Osteoblast (primary cell): Measurements from ENCODE around the gene MDFIC. TPM values are rescaled to one million over a fixed set of nuclear protein-coding genes. Genes with fewer than 3 reads are reported as not detected.

ENCODE experiments used
- DNase-seq: peaks from one replicate; pipeline ENCODE4 v3.0.0; 2011; ENCODE audit warnings: low spot score, mixed read lengths; ENCODE audit not compliant: insufficient read length; ENCODE audit errors: missing footprints
- H2AFZ ChIP-seq: 2 replicates; pipeline ENCODE4 v1.6.0; 2011; ENCODE audit warnings: mild to moderate bottlenecking, low read length
- H3K27ac ChIP-seq: 2 replicates; pipeline ENCODE4 v1.5.1; 2011; ENCODE audit warnings: mild to moderate bottlenecking, low read depth, low read length, moderate library complexity
- H3K27me3 ChIP-seq: 2 replicates; pipeline ENCODE4 v1.6.0; 2012; ENCODE audit warnings: mild to moderate bottlenecking, control low read depth, inconsistent platforms, low read length, moderate library complexity; ENCODE audit not compliant: insufficient read depth
- H3K36me3 ChIP-seq: 2 replicates; pipeline ENCODE4 v1.5.1; 2011; ENCODE audit warnings: mild to moderate bottlenecking, low read length, control low read depth, moderate library complexity; ENCODE audit not compliant: insufficient read depth
- H3K4me1 ChIP-seq: 2 replicates; pipeline ENCODE4 v1.5.1; 2011; ENCODE audit warnings: mild to moderate bottlenecking, low read length, control low read depth, moderate library complexity; ENCODE audit not compliant: insufficient read depth
- H3K4me2 ChIP-seq: 2 replicates; pipeline ENCODE4 v1.6.0; 2011; ENCODE audit warnings: mild to moderate bottlenecking, low read length; ENCODE audit not compliant: insufficient read depth
- H3K4me3 ChIP-seq: fragments of 200-600 bp; sonication (generic); 3 replicates; pipeline ENCODE4 v1.5.1; 2012; ENCODE audit warnings: mild to moderate bottlenecking, low read length, inconsistent platforms; ENCODE audit not compliant: insufficient read depth
- H3K79me2 ChIP-seq: 2 replicates; pipeline ENCODE4 v1.6.0; 2012; ENCODE audit warnings: mild to moderate bottlenecking, low read length, control low read depth, inconsistent platforms; ENCODE audit not compliant: insufficient read depth
- H3K9me3 ChIP-seq: 2 replicates; pipeline ENCODE4 v1.5.1; 2011; ENCODE audit warnings: low read depth, low read length, control low read depth
- H4K20me1 ChIP-seq: 2 replicates; pipeline ENCODE4 v1.6.0; 2012; ENCODE audit warnings: mild to moderate bottlenecking, low read length, control low read depth; ENCODE audit not compliant: insufficient read depth
- total RNA-seq: library from RNA; depleted of rRNA; stranded (reverse); fragments of >200 nt; gene quantifications from 2 replicates; pipeline ENCODE4 v1.2.3, GENCODE V29; 2012
- TF ChIP-seq, protein P1 (sequence below): IDR thresholded peaks from 2 replicates; pipeline ENCODE4 v1.5.1; 2011; ENCODE audit warnings: mild to moderate bottlenecking, low read depth, low read length, moderate library complexity; ENCODE audit errors: extremely low read depth

Gene MDFIC
- total RNA-seq, 1 donor, result 68.8 TPM

- DNase-seq, result no peak
- H3K9me3 ChIP-seq, result no peaks in the 10 kb centered on the region
- no peak overlapping the region for H3K27ac ChIP-seq
- no peaks in the 10 kb centered on the region for H4K20me1 ChIP-seq
- TF ChIP-seq, protein P1, sequence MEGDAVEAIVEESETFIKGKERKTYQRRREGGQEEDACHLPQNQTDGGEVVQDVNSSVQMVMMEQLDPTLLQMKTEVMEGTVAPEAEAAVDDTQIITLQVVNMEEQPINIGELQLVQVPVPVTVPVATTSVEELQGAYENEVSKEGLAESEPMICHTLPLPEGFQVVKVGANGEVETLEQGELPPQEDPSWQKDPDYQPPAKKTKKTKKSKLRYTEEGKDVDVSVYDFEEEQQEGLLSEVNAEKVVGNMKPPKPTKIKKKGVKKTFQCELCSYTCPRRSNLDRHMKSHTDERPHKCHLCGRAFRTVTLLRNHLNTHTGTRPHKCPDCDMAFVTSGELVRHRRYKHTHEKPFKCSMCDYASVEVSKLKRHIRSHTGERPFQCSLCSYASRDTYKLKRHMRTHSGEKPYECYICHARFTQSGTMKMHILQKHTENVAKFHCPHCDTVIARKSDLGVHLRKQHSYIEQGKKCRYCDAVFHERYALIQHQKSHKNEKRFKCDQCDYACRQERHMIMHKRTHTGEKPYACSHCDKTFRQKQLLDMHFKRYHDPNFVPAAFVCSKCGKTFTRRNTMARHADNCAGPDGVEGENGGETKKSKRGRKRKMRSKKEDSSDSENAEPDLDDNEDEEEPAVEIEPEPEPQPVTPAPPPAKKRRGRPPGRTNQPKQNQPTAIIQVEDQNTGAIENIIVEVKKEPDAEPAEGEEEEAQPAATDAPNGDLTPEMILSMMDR, result no peak
- H3K79me2 ChIP-seq, result peaks cover 81% of the 10 kb centered on the region
- H3K36me3 ChIP-seq, result no peaks in the 10 kb centered on the region
- no peak overlapping the region for H2AFZ ChIP-seq
- H3K4me1 ChIP-seq, result peaks cover 41% of the 10 kb centered on the region
- H3K4me3 ChIP-seq, result no peak overlapping the region
- no peak overlapping the region for H3K4me2 ChIP-seq
- H3K27me3 ChIP-seq, result no peaks in the 10 kb centered on the region
Measured at GRCh38 chr7:114933658-114934057, 11.8 kb downstream of the MDFIC start.

DNA sequence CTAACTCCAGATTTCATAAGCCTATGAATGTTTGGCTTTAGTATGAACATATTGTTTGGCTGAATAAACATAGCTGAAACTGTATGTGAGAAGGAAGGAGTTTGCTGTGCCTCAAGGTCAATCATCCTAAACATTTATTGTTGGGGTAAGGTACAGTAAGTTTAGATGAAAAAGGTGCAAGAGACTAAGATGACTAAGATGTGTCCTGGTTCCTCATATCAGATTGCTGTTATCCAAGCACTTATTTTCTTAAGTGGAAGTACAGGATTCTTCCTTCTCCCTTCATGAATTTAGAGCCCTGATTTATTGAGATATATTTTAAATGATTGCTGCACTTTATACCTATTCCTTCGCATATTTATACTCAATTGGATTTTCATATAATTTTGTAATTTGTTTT, 12.2 kb downstream of the MDFIC start:
- DNase-seq, result no peak
- Histone ChIP-seq H3K4me1 (peaks cover 43% of the 10 kb centered on the region), H3K79me2 (peaks cover 78% of the 10 kb centered on the region), H3K9me3 (no peaks in the 10 kb centered on the region), H2AFZ (no peak overlapping the region), H3K27me3 (no peaks in the 10 kb centered on the region), H4K20me1 (no peaks in the 10 kb centered on the region), H3K4me2 (no peak overlapping the region), H3K4me3 (no peak overlapping the region), H3K27ac (no peak overlapping the region), H3K36me3 (no peaks in the 10 kb centered on the region)
- TF ChIP-seq, protein P1, result no peak

DNA sequence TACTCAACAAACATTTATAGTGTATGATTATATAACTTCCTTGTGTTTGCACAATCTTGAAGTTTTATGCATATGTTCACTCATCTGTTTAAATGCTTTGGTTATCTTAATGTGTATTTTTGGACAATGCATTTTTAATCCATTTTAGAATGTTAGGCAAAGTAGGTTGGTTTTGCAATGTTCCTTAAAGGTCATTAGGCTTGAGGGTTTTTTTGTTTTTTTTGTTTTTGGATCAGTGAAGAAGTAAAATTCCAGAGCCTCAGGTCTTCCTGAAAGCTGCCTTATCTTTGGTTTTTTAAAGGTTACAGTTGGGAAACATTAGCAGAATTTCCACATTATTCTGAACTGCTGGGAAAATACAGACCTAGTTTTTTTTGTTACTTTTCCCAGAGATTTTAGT, 12.8 kb downstream of the MDFIC start:
- TF ChIP-seq, protein P1, result no peak
- no peak for DNase-seq
- no peaks in the 10 kb centered on the region for H3K27me3 ChIP-seq
- no peak overlapping the region for H2AFZ ChIP-seq
- no peak overlapping the region for H3K4me2 ChIP-seq
- no peak overlapping the region for H3K27ac ChIP-seq
- H3K4me1 ChIP-seq, result peaks cover 42% of the 10 kb centered on the region
- H3K79me2 ChIP-seq, result peaks cover 77% of the 10 kb centered on the region
- H4K20me1 ChIP-seq, result no peaks in the 10 kb centered on the region
- H3K9me3 ChIP-seq, result no peaks in the 10 kb centered on the region
- no peak overlapping the region for H3K4me3 ChIP-seq
- H3K36me3 ChIP-seq, result no peaks in the 10 kb centered on the region

DNA sequence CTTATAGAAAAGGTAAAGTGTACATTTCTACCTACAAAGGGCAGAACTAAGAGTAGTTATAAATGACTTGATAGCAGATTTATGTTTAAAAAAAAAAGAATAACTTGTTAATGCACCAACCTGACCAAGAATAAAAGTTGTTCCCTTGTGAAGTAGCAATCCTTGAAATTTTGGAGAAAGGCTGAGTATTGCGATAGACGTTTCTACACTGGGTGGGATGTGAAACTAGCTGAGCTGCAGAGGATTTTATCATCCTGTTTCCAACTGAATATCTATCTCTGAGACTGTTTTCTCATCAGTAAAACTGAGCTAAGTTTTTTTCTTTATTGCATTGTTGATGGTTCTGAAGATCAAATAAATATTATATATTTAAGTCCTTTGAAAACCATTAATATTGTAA, 14.6 kb downstream of the MDFIC start:
- DNase-seq, result no peak
- TF ChIP-seq, protein P1, result no peak
- Histone ChIP-seq H3K4me2 (no peak overlapping the region), H3K9me3 (no peaks in the 10 kb centered on the region), H3K27me3 (no peaks in the 10 kb centered on the region), H3K79me2 (peaks cover 88% of the 10 kb centered on the region), H3K36me3 (peaks cover 3% of the 10 kb centered on the region), H2AFZ (no peak overlapping the region), H3K4me3 (no peak overlapping the region), H4K20me1 (no peaks in the 10 kb centered on the region), H3K4me1 (peaks cover 28% of the 10 kb centered on the region), H3K27ac (no peak overlapping the region)
